IPS-18a (cell line): ENCODE data around the gene JAG1.

Experiments
- H3K27ac ChIP-seq: one replicate; pipeline ENCODE4 v1.5.1; 2013; ENCODE audit warnings: low read length
- H3K27me3 ChIP-seq: one replicate; pipeline ENCODE4 v1.6.1; 2013; ENCODE audit warnings: mild to moderate bottlenecking, low read length; ENCODE audit not compliant: control insufficient read depth, insufficient read depth
- H3K36me3 ChIP-seq: one replicate; pipeline ENCODE4 v1.6.1; 2013; ENCODE audit warnings: low read depth, low read length; ENCODE audit not compliant: control insufficient read depth
- H3K4me1 ChIP-seq: one replicate; pipeline ENCODE4 v1.6.1; 2013; ENCODE audit warnings: low read depth, low read length; ENCODE audit not compliant: control insufficient read depth
- H3K4me3 ChIP-seq: one replicate; pipeline ENCODE4 v1.5.1; 2013; ENCODE audit warnings: low read length
- H3K9ac ChIP-seq: one replicate; pipeline ENCODE4 v1.6.1; 2013; ENCODE audit warnings: mild to moderate bottlenecking, low read length, moderate library complexity
- H3K9me3 ChIP-seq: one replicate; pipeline ENCODE4 v1.6.1; 2013; ENCODE audit warnings: low read depth, low read length; ENCODE audit not compliant: control insufficient read depth

Gene JAG1

DNA sequence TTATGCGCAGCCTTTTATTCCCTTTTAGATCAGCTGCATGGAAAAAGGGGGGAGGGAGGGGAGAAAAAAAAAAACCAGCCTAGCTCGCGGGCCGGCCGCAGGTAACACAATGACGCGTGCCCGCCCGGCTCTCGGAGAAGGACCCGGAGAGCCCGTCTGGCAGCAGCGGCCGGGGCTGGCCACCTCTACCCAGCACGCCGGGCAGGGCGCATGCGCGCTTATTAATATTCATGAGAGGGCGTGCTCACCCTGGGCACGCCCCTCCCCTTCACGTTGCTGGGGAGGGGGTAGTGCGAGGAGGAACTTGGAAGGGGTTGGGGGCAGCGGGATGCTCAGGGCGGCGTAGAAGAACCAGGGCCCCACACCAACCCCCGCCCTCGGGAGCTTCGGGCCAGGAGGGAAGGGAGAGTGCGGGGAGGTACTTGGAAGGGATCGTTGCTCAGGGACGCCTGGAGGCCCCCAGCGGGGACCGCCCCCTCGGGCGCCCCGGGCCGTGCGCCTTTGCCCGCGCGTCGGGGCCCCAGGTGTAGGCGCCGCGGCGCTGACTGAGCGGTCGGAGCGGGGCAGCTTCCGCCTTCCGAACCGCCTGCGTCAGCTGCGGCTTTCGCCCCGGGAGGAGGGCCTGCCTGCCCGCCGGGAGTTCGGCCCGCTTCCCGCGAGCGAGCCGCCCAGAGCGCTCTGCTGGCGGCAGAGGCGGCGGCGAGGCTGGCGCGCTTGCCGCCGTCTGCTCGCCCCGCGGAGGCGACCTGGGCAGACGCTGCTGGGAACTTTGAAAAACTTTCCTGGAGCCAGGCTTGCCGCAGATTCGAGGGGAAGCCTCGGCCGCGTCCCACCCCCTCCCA lies at the start of gene JAG1:
TSS of gene JAG1 (minus strand) at position 158 of the 842 bp plus-strand sequence. CDS start 469 bp downstream, outside the sequence.
- Histone ChIP-seq H3K4me1 (peaks cover 33% of the 10 kb centered on the region), H3K27me3 (no peaks in the 10 kb centered on the region), H3K9ac (peak within 1 kb of the TSS; percentile 83)

GRCh38 chr20:10721976-10722375 lies 48.2 kb upstream of the JAG1 start:
- Histone ChIP-seq H3K9ac (no peak overlapping the region), H3K4me1 (peaks cover 17% of the 10 kb centered on the region), H3K4me3 (no peak overlapping the region), H3K27ac (no peak overlapping the region), H3K27me3 (no peaks in the 10 kb centered on the region), H3K9me3 (no peaks in the 10 kb centered on the region), H3K36me3 (no peaks in the 10 kb centered on the region)

More for the DNA sequence above, at the start of gene JAG1:
- H3K4me3 ChIP-seq, result peak within 1 kb of the TSS; percentile 93
- H3K9me3 ChIP-seq, result no peaks in the 10 kb centered on the region
- peaks cover 15% of the 10 kb centered on the region for H3K36me3 ChIP-seq
- peak within 1 kb of the TSS; percentile 30 for H3K27ac ChIP-seq

- Histone ChIP-seq H3K36me3 (no peaks in the 10 kb centered on the region), H3K9ac (no peak overlapping the region), H3K27me3 (no peaks in the 10 kb centered on the region), H3K9me3 (no peaks in the 10 kb centered on the region), H3K27ac (no peak overlapping the region), H3K4me1 (peaks cover 24% of the 10 kb centered on the region), H3K4me3 (no peak overlapping the region)
Observed at GRCh38 chr20:10721137-10721896, 47.5 kb upstream of the JAG1 start.

GRCh38 chr20:10720565-10720964 lies 46.8 kb upstream of the JAG1 start:
- Histone ChIP-seq H3K4me3 (no peak overlapping the region), H3K36me3 (no peaks in the 10 kb centered on the region), H3K9me3 (no peaks in the 10 kb centered on the region), H3K9ac (no peak overlapping the region), H3K4me1 (peaks cover 28% of the 10 kb centered on the region), H3K27me3 (no peaks in the 10 kb centered on the region), H3K27ac (no peak overlapping the region)

DNA sequence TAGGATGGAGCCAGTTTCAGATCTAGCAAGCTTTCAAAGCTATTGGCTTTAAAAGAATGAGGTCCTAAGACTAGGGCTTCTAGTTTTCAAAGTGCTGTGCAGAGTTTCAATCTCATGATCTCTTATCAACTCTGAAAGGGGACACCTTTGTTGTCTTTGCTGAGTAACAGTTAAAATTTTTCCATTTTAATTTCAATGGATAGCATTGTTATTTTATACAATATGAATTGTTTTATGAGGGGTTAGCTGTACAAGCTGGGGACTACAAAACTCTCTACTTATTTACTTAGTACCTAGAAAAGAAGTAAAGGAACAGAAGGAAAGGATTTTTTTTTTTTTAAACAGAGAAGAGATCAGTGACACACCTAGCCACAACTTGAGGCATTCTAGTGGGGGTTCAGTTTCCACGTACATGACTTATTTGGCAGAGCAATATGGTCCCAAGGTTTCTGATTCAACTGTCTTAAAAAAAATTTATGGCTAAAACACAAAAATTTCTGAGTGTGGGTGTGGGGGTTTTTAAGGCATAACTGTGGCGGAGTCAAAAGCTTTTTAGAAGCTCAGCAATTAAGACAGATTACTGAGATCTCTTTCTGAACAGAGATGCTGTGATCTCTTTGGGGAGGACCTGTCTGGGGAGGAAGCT lies 46.1 kb upstream of the JAG1 start:
- H3K27me3 ChIP-seq, result no peaks in the 10 kb centered on the region
- no peak overlapping the region for H3K27ac ChIP-seq
- H3K36me3 ChIP-seq, result no peaks in the 10 kb centered on the region
- H3K9ac ChIP-seq, result no peak overlapping the region
- peaks cover 32% of the 10 kb centered on the region for H3K4me1 ChIP-seq
- H3K4me3 ChIP-seq, result no peak overlapping the region
- no peaks in the 10 kb centered on the region for H3K9me3 ChIP-seq

GRCh38 chr20:10718661-10719060 lies 44.9 kb upstream of the JAG1 start:
- H3K4me1 ChIP-seq, result peaks cover 39% of the 10 kb centered on the region
- no peaks in the 10 kb centered on the region for H3K9me3 ChIP-seq
- no peak overlapping the region for H3K27ac ChIP-seq
- H3K9ac ChIP-seq, result no peak overlapping the region
- H3K4me3 ChIP-seq, result no peak overlapping the region
- H3K27me3 ChIP-seq, result no peaks in the 10 kb centered on the region
- H3K36me3 ChIP-seq, result no peaks in the 10 kb centered on the region

DNA sequence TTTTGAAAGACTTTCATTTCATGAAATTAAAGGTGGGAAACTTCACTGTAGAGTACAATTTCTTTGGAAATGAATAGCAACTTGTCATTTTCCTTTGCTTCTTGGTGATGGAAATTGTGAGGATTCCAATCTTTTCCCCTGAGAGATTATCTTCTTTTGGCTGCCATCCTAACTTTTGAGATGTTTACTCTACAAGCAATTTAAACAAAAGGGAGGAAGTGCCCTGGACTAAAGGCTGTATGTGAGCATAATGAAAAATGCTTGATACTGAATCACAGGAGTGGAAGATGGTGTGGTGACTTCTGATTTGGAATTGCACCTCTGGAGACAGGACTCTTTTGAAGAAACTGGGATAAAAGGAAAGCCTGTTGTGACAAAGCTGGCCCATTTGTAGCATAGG lies 43.1 kb upstream of the JAG1 start:
- H3K9ac ChIP-seq, result no peak overlapping the region
- H3K9me3 ChIP-seq, result no peaks in the 10 kb centered on the region
- H3K27me3 ChIP-seq, result no peaks in the 10 kb centered on the region
- H3K4me1 ChIP-seq, result peaks cover 39% of the 10 kb centered on the region
- H3K36me3 ChIP-seq, result no peaks in the 10 kb centered on the region
- no peak overlapping the region for H3K27ac ChIP-seq
- no peak overlapping the region for H3K4me3 ChIP-seq

GRCh38 chr20:10715035-10715434 lies 41.2 kb upstream of the JAG1 start:
- no peak overlapping the region for H3K27ac ChIP-seq
- H3K9ac ChIP-seq, result no peak overlapping the region
- H3K27me3 ChIP-seq, result no peaks in the 10 kb centered on the region
- H3K4me3 ChIP-seq, result no peak overlapping the region
- H3K36me3 ChIP-seq, result no peaks in the 10 kb centered on the region
- H3K9me3 ChIP-seq, result no peaks in the 10 kb centered on the region
- peaks cover 39% of the 10 kb centered on the region for H3K4me1 ChIP-seq

DNA sequence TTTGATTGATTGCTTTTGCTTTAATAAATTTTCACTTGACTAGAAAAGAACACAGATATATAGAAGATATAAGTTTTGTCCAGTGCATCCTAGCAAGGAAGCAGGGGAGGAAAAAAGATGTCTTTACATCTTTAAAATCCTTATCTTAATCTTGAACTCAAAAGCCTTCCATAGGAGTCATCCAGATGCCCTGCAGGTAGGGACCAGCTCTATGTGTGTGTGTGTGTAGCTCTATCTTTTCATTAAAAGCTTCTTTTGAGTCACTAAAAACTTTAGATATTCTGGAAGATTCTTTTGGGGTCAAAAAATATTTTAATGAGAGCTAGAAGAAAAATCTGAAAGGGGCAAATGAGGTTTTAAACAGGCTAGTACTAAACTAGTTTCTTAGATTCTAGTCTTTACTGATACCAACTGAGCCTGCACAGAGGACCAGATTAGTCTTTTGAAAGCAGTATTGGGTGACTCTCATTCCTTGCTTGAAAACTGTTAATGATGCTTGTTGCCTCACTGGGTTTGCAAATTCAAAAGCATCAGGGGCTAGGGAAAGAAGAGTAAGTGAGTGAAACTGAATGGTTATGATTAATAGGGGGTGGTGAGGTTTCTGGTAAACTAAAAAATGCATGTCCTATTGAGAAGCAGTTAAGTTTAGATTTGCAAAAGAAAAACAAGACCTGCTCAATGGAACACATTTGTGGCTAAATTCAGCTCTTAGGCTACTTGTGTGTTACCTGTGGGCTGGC lies 40.6 kb upstream of the JAG1 start:
- Histone ChIP-seq H3K36me3 (no peaks in the 10 kb centered on the region), H3K4me1 (peaks cover 34% of the 10 kb centered on the region), H3K9ac (no peak overlapping the region), H3K27me3 (no peaks in the 10 kb centered on the region), H3K4me3 (no peak overlapping the region), H3K9me3 (no peaks in the 10 kb centered on the region), H3K27ac (no peak overlapping the region)

DNA sequence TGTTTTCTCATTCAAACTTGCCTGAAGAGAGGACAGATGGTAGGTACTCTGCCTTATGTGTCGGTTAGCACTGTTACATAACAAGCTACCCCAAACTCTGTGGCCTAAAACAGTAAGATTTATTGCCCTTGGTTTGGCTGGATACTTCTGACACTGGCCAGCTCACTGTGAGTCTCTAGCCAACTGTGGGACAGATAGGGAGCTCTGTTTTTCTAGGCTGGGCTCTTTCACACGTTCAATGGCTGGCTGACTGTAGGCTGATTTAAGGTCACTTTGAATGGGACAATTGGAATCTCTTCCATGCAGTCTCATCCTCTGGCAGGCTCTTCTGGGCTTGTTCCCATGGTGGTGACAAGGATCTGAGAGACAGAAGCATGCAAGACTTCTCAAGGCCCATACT lies 39.4 kb upstream of the JAG1 start:
- Histone ChIP-seq H3K27ac (no peak overlapping the region), H3K9me3 (no peaks in the 10 kb centered on the region), H3K27me3 (no peaks in the 10 kb centered on the region), H3K4me1 (peaks cover 24% of the 10 kb centered on the region), H3K4me3 (no peak overlapping the region), H3K9ac (no peak overlapping the region), H3K36me3 (no peaks in the 10 kb centered on the region)

GRCh38 chr20:10711903-10712451 lies 38.2 kb upstream of the JAG1 start:
- no peaks in the 10 kb centered on the region for H3K9me3 ChIP-seq
- H3K4me1 ChIP-seq, result peaks cover 22% of the 10 kb centered on the region
- H3K4me3 ChIP-seq, result no peak overlapping the region
- no peak overlapping the region for H3K9ac ChIP-seq
- no peak overlapping the region for H3K27ac ChIP-seq
- H3K27me3 ChIP-seq, result no peaks in the 10 kb centered on the region
- no peaks in the 10 kb centered on the region for H3K36me3 ChIP-seq
